Upper lobe of right lung (tissue), 1 donor: ENCODE results near the gene C1orf167. TPM values are rescaled to one million over a fixed set of nuclear protein-coding genes. Genes with fewer than 3 reads are reported as not detected.

Experiments
- ATAC-seq: fragments of 200-7000 bp; cut with Tn5 transposase; one replicate; pipeline ENCODE4 v1.9.1; 2020; ENCODE audit warnings: mild to moderate bottlenecking, moderate library complexity
- DNase-seq: peaks from one replicate; pipeline ENCODE4 v3.0.0-alpha.2; 2020
- H3K27ac ChIP-seq: fragments of 200-600 bp; one replicate; pipeline ENCODE4 v1.8.0; 2022
- H3K27me3 ChIP-seq: fragments of 200-600 bp; one replicate; pipeline ENCODE4 v1.8.0; 2022; ENCODE audit warnings: mild to moderate bottlenecking
- H3K36me3 ChIP-seq: fragments of 200-600 bp; one replicate; pipeline ENCODE4 v1.8.0; 2022
- H3K4me1 ChIP-seq: fragments of 200-600 bp; one replicate; pipeline ENCODE4 v1.8.0; 2022
- H3K4me3 ChIP-seq: fragments of 200-600 bp; one replicate; pipeline ENCODE4 v1.8.0; 2022; ENCODE audit warnings: mild to moderate bottlenecking
- H3K9me3 ChIP-seq: fragments of 200-600 bp; one replicate; pipeline ENCODE4 v1.8.0; 2022
- intact Hi-C: fragments of 100-400 bp; cut with DNase I; formaldehyde crosslinking; loops from one replicate; pipeline ENCODE4 v1.11.0; 2022
- total RNA-seq: library from RNA; stranded (reverse); fragmentation: NEBNext Ultra II Directional; extraction: Animal tissue kit (Norgen Biotek cat#: 25700); gene quantifications from one replicate; pipeline ENCODE4 v1.2.1, GENCODE V29; 2021
- TF ChIP-seq, protein P1 (sequence below): fragments of 200-600 bp; IDR thresholded peaks from one replicate; pipeline ENCODE4 v1.8.0; 2022; ENCODE audit warnings: antibody characterized with exemption
- donor health status: DM: no; HTN: yes; CAD: no; lungs with severe emphysema.

The C1orf167 gene
- total RNA-seq, 1 donor from 2014 or later = 4.7 TPM

DNA sequence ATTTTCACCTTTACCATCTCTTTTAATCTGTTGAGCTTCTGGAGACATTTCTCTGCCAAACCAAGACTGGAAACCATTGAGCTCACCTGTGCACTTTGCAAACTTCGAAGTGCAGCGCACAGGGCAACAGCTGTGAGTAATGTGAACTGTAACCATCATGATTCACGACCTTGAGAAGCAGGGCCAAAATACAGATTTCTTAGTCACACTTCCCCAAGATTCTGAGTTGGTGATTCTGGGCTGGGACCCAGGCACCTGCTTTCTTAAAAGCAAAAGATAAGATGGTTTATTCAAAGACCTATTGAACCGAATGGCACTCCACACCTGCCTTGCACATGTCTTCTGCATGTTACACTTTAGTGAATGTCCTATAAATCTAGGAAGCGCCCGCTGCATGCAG, 15.9 kb upstream of the C1orf167 start:
- Histone ChIP-seq H3K27ac (no peak overlapping the region), H3K4me3 (no peak overlapping the region), H3K4me1 (no peaks in the 10 kb centered on the region), H3K9me3 (no peaks in the 10 kb centered on the region), H3K36me3 (peaks cover 53% of the 10 kb centered on the region), H3K27me3 (no peaks in the 10 kb centered on the region)
- TF ChIP-seq, protein P1, sequence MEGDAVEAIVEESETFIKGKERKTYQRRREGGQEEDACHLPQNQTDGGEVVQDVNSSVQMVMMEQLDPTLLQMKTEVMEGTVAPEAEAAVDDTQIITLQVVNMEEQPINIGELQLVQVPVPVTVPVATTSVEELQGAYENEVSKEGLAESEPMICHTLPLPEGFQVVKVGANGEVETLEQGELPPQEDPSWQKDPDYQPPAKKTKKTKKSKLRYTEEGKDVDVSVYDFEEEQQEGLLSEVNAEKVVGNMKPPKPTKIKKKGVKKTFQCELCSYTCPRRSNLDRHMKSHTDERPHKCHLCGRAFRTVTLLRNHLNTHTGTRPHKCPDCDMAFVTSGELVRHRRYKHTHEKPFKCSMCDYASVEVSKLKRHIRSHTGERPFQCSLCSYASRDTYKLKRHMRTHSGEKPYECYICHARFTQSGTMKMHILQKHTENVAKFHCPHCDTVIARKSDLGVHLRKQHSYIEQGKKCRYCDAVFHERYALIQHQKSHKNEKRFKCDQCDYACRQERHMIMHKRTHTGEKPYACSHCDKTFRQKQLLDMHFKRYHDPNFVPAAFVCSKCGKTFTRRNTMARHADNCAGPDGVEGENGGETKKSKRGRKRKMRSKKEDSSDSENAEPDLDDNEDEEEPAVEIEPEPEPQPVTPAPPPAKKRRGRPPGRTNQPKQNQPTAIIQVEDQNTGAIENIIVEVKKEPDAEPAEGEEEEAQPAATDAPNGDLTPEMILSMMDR = no peak
- no peak for ATAC-seq
- intact Hi-C loops = no loop called here
- DNase-seq = no peak

DNA sequence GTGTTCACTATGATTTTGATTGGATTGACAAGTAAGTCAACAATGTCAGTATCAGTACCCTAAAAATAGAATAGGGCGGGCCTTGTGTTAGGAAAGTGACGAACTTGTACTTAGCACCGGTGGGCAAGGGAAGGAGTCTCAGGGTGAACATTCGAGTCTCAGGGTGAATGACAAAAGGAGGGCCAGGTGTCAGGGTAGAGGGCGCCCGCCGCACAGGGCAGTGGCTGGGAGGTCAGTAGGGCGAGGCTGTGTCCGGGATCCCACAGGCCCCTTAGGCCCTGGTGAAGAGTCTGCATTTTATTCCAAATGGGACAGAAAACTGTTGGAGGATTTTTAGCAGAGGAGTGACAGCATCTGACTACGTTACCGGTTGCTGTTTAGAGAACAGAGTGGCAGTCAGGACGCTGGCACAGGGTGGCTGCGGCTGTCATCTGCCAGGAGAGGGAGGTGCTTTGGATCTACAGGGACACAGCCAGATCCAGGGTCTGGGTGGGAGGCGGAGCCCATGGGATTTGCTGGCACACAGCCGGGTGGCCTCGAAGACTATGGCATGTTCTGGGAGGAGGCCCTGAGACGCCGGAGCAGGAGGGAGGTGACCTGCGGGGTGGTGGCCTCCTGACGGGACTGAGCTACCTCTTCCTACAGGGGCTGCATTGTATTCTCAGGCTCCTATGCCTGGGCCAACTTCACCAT, 15.1 kb upstream of the C1orf167 start:
- TF ChIP-seq, protein P1 = no peak
- DNase-seq = no peak
- no peak overlapping the region for H3K4me3 ChIP-seq
- peaks cover 53% of the 10 kb centered on the region for H3K36me3 ChIP-seq
- intact Hi-C loops = no loop called here
- no peaks in the 10 kb centered on the region for H3K4me1 ChIP-seq
- H3K27ac ChIP-seq = no peak overlapping the region
- no peaks in the 10 kb centered on the region for H3K9me3 ChIP-seq
- H3K27me3 ChIP-seq = no peaks in the 10 kb centered on the region
- no peak for ATAC-seq

DNA sequence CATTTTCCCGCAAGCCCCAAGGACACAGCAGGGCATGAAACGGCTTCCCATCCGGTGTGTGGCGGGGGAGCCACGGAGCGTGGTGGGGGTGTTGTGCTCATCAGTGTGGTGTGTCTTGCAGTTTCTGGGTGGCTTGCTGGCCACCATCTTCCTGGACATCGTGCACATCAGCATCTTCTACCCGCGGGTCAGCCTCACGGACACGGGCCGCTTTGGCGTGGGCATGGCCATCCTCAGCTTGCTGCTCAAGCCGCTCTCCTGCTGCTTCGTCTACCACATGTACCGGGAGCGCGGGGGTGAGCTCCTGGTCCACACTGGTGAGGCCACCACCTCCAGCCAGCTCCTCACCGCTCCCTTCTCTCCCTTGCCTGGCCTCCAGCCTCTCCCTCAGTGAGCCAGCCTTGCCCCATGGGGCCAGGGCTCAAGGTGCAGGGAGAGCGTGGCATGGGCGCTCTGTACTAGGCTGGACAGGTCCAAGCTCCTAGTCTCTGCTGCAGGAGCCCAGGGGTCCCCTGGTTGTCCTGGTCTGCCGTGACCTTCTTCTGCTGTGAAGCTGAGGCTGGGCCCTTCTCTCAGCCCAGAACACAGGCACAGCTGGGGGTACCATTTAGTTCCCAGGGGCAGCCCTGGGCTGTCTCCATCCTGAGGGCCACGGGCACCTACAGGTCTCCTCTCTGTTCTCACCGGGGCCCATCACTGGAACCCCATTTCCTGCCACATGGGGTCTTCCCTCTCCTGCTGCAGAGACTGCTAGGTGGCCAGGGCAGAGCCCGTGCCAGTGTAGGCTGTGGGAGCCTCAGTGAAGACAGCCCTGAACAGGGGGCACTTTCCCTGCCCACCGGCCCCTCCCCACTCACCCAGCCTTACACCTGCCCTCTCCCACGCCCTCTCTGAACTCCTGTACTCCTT, 13.4 kb upstream of the C1orf167 start:
- TF ChIP-seq, protein P1 = no peak
- ATAC-seq (no peak), DNase-seq (no peak)
- Histone ChIP-seq H3K27ac (no peak overlapping the region), H3K4me3 (no peak overlapping the region), H3K9me3 (no peaks in the 10 kb centered on the region), H3K27me3 (no peaks in the 10 kb centered on the region), H3K36me3 (peaks cover 53% of the 10 kb centered on the region), H3K4me1 (no peaks in the 10 kb centered on the region)
- intact Hi-C loops = no loop called here

DNA sequence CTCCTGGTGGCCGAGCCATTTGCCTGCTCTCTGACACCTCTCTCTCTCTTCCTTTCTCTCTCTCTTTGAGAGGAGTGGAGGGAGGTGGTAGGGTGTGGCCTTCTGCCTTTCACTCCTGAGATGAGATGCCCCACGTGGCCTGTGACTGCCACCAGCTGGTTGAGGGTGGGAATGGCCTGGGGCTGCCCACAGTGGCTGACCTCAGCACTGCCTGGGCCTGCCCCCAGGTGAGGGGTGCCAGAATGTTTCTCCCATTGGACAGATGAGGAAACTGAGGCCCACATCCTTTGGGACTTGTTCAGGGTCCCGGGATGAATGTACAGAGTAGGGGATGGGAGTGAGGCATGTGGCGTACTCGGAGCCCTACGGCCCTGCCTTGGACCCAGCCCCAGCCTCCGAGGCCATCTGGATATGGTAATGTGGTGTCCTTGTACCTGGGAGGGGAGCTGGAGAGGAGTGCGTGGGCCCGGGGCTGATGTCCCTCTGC, 12.7 kb upstream of the C1orf167 start:
- no peaks in the 10 kb centered on the region for H3K9me3 ChIP-seq
- ATAC-seq = peak; percentile 86
- H3K4me1 ChIP-seq = no peaks in the 10 kb centered on the region
- H3K27ac ChIP-seq = no peak overlapping the region
- peaks cover 53% of the 10 kb centered on the region for H3K36me3 ChIP-seq
- peak; percentile 77 for DNase-seq
- intact Hi-C loops = no loop called here
- H3K4me3 ChIP-seq = no peak overlapping the region
- TF ChIP-seq, protein P1 = peak; percentile 66
- no peaks in the 10 kb centered on the region for H3K27me3 ChIP-seq

DNA sequence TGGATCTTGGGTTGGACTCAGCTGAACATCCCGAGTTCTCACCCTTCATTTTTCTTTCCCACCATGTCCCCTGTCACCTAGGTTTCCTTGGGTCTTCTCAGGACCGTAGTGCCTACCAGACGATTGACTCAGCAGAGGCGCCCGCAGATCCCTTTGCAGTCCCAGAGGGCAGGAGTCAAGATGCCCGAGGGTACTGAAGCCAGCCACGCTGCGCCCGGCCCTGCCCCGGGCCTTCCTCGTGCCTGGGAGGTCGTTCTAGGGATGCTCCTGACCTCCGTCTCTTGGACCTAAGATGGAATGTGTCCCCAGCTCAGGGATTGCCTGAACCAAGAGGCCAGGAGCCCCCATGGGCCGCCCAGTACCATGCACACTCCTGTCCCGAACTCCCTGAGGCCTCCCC, 12.0 kb upstream of the C1orf167 start:
- intact Hi-C loops = no loop called here
- Histone ChIP-seq H3K27ac (no peak overlapping the region), H3K4me1 (no peaks in the 10 kb centered on the region), H3K36me3 (peaks cover 53% of the 10 kb centered on the region), H3K4me3 (no peak overlapping the region), H3K9me3 (no peaks in the 10 kb centered on the region), H3K27me3 (no peaks in the 10 kb centered on the region)
- ATAC-seq (no peak), DNase-seq (no peak)
- TF ChIP-seq, protein P1 = no peak
